ENCODE measurements around the gene MICA. TPM values are rescaled to one million over a fixed set of nuclear protein-coding genes. Genes with fewer than 3 reads are reported as not detected.
"Not testable (repeated sequence)": the region's sequence is repeated elsewhere in the genome, so short reads cannot be mapped to it uniquely, and the experiment has no call there.

The MICA gene
- total RNA-seq, 1 donor from 2014 or later, result 9.9 TPM

DNA sequence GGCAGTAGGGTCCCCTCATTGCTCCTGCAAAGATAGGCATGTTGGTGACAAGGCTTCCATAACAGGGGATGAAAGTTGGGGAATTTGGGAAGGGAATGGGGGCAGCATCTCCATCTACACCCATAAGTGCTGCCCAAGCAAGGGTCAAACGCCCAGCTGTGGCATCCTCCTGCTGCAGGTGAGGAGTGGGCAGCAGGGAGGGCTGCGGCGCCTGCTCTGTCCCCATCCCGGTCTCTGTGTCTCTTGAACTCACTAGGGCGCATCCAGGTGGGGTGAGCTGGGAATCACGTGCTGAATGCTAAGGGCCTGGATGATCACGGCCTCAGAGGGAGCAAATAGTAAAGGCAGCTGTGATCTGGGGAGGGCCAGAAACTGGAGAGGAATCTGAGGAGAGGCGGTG, 9.1 kb downstream of the MICA start:
- DNase-seq (ENCODE audit: low spot score), result no peak

DNA sequence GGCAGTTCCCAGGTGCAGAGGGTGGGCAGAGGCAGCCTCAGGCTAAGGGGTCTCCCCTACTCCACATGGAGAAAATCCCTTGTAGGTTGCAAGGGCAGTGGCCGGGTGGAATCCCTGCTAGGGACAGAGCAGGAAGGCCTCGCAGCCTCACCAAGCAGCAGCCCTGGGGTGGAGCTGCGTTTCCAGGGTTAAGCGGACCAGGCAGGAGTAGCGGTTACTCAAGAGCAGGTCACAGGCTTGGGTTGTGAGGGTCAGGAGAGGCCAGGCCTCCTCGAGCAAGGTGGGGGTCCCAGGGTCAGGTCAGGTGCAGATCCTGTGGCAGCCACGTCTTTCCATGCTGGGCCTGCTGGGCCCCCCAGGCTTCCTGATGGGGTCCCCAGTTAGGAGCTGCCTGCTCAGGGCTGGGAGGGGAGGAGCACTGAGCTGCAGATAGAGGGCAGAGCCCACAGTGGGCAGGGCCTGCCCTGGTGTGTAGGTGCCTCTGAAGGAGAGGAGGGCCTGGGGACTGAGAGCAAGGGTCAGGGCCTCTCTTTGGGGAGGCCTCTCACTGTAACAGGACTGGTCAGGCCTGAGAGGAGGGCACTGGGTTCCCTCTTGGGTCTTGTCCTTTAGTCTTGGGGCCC, 10.9 kb downstream of the MICA start:
- DNase-seq (ENCODE audit: low spot score), result not testable (repeated sequence)

DNA sequence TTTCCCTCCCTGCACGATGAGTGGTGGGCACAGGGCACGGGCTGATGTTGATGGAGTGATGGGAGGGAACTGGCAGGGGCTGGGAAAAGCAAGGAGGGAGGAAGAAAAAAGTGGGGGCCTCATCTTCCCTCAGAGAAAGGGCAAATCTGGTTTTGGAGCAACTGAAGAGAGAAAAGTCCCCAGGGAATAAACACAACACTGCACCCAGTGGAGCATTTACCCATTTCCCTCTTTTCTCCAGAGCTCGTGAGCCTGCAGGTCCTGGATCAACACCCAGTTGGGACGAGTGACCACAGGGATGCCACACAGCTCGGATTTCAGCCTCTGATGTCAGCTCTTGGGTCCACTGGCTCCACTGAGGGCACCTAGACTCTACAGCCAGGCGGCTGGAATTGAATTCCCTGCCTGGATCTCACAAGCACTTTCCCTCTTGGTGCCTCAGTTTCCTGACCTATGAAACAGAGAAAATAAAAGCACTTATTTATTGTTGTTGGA, 11.4 kb downstream of the MICA start:
- no peak for DNase-seq (ENCODE audit: low spot score)

DNA sequence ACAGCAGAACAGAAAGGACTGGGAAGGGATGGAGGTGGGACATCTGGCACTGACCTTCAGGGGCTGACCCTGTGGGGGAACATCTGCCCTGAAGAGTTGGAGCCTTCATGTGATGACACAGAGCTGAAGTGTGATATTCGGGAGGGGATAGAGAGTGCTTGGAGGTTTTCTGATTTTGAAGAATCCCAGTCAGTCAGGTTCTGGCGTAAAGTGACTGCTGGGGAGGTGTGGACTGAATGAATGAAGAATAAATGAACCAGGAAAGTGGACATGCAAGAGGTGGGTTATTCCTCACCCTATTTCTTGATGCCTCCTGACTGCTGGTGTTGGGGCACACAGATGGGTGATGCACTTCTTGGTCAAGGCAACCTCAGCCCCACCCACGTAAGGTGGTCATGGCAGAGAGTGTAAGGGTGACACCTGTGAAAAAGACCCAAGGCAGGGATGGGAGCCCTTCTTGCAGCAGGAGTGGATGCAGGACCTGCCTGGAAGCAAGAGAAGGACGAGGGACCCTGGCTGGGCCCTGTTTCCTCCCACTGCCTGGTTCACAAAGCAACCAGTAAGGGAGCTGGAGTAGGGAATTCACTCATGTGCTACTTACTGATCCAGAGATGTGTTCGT, 13.1 kb downstream of the MICA start:
- DNase-seq (ENCODE audit: low spot score), result no peak

DNA sequence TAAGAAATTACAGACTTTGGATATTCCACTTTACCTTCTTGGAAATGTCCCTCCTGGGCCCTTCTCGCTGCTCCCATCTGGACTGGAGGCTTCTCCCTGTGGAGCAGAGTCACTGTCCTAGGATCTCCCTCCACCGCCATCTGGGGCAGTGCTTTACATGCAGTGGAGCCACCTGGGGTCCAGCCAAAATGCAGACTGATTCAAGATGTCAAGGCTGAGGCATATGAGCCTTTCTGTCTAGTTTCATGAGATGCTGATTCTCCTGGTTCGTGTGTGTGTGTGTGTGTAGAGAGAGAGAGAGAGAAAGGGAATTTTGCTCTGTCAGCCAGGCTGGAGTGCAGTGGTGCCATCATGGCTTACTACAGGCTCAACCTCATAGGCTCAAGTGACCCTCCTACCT, 14.9 kb downstream of the MICA start:
- no peak for DNase-seq (ENCODE audit: low spot score)

DNA sequence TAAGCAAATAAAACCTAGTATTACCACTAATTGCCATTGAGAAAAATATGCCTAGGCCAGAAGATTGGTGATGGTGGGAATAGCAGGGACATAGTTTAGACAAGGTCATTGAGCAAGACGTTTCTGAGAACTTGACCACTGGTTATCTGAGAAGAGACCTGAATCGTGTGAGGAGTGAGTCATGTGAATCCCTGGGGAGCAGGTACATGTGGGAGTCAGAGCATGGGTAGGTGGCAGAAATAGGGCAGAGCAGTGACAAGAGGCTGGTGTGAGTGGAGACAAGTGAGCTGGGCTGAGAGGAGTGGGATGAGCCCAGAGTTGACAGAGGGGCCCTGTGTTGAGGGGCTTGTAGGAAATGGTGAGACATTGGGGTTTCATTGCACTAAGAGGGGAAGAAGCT, 16.4 kb downstream of the MICA start:
- no peak for DNase-seq (ENCODE audit: low spot score)

DNA sequence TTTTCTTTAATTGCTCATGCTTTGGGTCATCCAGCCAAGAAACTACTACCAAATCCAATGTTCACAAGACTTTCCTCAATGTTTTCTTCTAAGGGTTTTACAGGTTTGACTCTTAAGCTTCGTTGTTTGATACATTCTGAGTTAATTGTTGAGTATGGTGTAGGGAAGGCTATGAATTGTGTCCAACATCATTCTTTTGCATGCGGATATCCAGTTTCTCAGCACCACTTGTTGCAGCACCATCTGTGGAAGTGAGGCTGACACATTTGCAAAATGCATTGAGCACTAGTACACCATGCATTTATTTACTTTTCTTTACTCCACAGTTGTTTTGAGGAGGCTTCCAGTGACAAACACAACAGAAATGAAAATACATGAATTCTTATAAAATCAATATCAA, 17.2 kb downstream of the MICA start:
- no peak for DNase-seq (ENCODE audit: low spot score)

DNA sequence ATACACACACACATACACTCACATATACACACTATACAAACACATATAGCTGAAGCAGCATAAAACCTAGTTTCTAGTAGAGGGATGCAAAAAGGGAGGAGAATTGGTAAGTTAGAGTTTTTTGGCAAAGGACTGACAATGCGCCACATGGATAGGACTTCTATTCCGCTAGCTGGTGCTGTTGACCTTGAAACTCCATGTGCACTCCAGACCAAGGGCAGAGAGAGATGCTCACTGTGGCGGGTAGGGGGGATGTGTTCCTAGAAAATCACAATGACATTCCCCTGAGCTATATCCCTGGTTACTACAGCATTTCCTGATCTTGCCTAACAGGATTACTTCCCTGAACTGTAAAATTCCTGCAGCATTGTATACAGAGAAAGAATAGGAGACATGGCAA, 19.2 kb downstream of the MICA start:
- no peak for DNase-seq (ENCODE audit: low spot score)

DNA sequence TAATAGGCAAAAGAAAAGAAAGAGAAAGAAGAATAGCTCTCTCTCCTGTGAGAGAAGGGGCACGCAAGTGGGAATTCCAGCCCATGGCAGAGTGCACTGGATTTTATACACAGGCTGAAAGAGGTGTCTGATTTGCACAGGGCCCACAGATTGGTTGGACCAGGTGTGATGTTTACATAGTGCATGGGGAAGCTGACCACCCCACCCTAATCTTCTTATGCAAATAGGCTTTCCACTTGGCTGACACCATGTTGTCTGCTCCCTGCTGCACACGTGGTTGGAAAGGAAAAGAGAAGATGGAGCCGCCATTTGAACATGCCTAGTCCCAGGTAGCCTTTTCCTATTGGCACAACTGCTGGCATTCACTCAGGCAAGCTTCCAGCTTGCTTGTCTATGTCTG, 20.2 kb downstream of the MICA start:
- DNase-seq (ENCODE audit: low spot score), result no peak

DNA sequence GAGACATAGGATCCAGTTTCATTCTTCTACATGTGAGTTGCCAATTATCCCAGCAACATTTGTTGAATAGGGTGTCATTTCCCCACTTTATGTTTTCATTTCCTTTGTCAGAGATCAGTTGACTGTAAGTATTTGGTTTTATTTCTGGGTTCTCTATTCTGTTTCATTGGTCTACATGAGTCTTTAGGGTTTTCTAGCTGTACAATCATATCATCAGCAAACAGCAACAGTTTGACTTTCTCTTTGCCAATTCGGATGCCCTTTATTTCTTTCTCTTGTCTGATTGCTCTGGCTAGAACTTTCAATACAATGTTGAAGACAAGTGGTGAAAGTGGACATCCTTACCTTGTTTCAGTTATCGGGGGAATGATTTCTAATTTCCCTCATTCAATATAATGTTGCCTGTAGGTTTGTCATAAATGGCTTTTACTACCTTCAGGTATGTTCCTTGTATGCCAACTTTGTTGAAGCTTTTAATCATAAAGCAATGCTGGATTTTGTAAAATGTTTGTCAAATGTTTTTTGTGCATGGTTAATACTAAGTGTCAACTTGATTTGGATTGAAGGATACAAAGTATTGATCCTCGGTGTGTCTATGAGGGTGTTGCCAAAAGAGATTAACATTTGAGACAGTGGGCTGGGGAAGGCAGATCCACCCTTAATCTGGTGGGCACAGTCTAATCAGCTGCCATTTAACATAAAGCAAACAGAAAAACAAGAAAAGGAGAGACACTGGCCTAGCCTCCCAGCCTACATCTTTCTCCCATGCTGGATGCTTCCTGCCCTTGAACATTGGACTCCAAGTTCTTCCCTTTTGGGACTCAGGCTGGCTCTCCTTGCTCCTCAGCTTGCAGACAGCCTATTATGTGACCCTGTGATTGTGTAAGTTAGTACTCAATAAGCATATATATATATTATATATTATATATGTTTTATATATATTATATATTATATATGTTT, 23.3 kb downstream of the MICA start:
- DNase-seq (ENCODE audit: low spot score), result no peak

DNA sequence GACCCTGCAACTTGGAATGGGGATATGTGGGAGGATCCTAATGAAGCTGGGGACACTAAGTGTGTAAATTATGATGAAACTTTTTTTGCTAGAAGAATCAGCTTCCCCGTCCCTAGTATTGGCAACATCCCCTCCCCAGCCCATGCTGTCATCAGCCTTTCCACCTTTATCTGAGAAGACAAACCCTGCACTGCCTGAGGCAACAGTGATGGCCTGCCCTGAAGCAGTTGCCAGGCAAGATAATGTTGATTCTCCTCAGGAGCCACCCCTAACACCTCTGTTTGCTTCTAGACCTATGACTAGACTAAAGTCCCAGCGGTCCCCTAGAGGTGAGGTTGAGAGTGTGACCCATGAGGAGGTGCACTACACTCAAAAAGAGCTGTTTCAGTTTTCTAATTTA, 27.1 kb downstream of the MICA start:
- DNase-seq (ENCODE audit: low spot score), result no peak

DNA sequence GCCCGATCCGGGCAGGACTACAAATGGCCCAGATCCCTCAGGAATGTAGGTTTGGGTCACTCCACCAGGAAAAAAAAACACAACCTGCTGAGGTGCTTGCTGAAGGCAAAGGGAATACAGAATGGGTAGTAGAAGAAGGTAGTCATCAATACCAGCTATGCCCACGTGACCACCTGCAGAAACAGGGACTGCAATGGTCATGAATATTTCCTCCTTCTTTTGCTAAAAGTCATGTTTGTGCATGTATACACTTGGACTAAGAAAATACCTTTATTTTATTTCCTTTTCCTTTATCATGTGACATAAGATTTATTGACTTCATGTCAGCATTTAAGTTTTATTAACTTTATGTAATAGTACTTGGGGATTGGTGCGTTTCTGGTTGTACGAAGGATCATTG, 31.7 kb downstream of the MICA start:
- not testable (repeated sequence) for DNase-seq (ENCODE audit: low spot score)

DNA sequence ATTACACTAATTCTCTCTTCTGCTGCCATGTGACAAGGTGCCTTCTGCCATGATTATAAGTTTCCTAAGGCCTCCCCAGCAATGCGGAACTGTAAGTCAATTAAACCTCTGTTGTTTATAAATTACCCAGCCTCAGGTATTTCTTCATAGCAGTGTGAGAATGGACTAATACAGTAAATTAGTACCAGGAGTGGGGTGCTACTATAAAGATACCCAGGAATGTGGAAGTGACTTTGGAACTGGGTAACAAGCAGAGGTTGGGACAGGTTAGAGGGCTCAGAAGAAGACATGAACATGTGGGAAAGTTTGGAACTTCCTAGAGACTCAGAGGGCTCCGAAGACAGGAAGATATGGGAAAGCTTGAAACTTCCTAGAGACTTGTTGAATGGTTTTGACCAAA, 34.8 kb downstream of the MICA start:
- no peak for DNase-seq (ENCODE audit: low spot score)

DNA sequence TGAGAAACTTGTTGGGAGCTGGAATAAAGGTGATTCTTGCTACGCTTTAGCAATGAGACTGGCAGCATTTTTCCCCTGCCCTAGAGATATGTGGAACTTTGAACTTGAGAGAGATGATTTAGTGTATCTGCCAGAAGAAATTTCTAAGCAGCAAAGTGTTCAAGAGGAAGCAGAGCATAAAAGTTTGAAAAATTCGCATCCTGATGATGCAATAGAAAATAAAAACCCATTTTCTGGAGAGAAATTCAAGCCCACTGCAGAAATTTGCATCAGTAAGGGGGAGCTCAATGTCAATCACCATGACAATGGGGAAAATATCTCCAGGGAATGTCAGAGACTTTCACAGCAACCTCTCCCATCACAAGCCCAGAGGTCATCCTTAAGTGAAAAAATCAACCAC, 35.3 kb downstream of the MICA start:
- DNase-seq (ENCODE audit: low spot score), result no peak

DNA sequence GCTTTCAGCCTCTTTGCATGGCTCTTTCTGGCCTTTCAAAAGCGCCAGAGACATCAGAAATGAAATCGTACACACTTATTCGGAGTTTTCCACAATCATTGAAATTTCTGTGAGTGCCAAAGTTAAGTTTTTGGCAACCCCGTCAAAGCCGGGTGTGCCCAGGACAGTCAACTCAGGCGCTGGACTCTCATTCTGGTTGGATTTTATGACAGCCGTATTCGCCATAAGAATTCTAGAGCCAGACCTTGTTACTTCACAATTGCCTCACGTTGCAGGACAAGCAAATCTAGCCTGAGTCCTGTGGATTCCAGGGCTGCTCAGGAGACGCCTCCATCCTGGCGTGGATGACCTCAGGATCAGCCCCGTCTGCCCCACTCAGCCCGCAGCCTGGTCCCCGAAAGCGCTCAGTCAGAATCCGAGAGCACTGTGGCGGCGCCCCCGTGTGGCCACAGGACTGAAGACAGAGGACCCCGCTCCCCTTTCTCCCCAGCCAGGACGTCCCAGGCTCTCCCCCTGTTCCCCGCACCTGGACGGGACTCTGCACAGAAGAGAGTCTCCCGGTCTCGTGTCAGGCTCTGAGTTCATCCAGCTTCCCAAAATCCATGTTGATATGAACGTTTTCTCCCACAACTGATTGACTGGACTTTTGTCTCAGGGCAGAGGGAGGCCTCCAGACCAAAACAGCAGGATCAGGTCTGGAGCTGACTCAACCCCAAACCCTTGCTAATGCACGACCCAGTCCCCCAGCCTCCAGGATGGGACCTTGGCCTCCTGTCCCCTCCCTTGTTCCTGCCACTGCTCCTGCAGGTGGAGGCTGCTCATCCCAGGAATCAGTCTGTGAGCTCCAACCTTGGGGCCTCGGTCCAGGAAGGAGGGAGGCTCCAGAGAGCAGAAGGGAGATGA, 38.2 kb downstream of the MICA start:
- peak; percentile 95 for DNase-seq (ENCODE audit: low spot score)

DNA sequence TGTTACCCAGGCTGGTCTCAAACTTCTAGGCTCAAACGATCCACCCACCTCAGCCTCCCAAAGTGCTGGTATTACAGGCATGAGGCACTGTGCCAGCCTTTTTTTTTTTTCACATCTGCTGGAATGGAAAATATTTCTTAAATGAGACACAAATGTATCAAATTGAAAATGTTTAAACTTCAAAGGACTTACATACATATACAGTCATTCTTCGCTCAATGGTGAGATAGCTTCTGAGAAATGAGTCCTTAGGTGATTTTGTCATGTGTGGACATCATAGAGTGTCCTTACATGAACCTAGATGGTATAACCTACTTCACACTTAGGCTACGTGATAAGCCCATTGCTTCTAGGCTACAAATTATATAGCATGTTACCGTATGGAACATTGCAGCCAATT, 43.1 kb downstream of the MICA start:
- no peak for DNase-seq (ENCODE audit: low spot score)

DNA sequence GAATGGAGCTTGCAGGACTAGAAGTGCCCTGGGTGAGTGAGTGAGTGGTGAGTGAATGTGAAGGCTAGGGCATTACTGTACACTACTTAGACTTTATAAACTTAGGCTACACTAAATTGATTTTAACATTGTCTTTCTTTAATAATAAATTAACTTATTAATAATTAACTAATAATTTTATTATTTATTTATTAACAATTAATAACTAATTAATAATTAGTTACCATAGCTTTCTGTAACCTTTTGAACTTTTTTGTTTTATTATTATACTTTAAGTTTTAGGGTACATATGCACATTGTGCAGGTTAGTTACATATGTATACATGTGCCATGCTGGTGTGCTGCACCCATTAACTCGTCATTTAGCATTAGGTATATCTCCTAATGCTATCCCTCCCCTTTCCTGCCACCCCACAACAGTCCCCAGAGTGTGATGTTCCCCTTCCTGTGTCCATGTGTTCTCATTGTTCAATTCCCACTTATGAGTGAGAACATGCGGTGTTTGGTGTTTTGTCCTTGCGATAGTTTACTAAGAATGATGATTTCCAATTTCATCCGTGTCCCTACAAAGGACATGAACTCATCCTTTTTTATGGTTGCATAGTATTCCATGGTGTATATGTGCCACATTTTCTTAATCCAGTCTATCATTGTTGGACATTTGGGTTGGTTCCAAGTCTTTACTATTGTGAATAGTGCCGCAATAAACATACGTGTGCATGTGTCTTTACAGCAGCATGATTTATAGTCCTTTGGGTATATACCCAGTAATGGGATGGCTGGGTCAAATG, 43.8 kb downstream of the MICA start:
- not testable (repeated sequence) for DNase-seq (ENCODE audit: low spot score)

DNA sequence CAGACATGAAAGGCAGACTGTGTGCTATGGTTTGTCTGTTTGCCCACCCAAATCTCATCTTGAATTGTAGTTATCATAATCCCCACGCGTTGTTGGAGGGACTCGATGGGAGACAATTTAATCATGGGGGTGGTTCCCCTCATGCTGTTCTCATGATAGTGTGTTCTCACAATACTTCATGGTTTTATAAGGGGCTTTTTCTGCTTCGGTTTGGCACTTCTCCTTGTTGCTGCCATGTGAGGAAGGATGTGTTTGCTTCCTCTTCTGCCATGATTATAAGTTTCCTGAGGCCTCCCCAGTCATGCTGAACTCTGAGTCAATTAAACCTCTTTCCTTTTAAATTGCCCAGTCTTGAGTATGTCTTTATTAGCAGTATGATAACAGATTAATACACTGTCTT, 47.4 kb downstream of the MICA start:
- no peak for DNase-seq (ENCODE audit: low spot score)

DNA sequence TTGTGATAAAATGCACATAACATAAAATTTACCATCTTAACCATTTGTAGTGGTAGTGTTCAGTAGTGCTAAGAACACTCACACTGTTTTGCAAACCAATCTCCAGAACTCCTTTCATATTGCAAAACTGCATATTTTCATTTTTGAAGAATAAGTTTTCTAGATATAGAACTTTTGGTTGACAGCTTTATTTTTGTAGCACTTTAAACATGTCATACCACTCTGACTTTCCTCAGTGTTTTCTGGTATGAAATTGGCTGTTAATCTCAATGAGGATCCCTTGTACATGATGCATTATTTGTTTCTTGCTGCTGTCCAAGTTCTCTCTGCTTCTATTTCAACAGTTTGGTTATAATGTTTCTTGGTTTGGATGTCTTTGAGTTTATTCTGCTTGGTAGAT, 49.5 kb downstream of the MICA start:
- DNase-seq (ENCODE audit: low spot score), result no peak

DNA sequence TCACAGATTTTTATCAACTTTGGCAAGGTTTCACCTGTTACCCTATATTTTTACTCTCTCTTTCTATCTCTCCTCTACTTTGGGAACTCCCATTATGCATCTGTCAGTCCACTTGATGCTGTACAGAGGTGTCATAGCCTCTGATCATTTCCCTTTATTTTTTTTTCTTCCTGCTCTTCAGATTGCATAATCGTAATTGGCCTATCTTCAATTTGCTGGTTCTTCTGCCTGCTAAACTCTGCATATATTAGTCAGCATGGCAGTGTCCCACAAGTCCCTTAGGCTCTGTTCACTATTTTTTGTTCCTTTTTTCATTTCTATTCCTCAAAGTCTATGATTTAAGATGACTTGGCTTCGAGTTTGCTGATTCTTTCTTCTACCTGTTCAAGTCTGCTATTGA, 49.9 kb downstream of the MICA start:
- no peak for DNase-seq (ENCODE audit: low spot score)

Measured in mesenteric fat pad (tissue), 1 donor.